Ovary (tissue), 9 donors: ENCODE data around the gene SLAMF7. TPM values are rescaled to one million over a fixed set of nuclear protein-coding genes. Genes with fewer than 3 reads are reported as not detected.

Experiments used
- DNase-seq, 5 donors: peaks; one replicate each; pipeline ENCODE4 v3.0.0-alpha.2; 2019 to 2020
- H3K27ac ChIP-seq, 2 donors: fragments of 200-600 bp; one replicate each; pipeline versions ENCODE4 v1.5.1 to v1.8.0; 2019 to 2022
- H3K27me3 ChIP-seq: fragments of 200-600 bp; one replicate; pipeline ENCODE4 v1.8.0; 2022
- H3K36me3 ChIP-seq: fragments of 200-600 bp; sonication (generic); one replicate; pipeline ENCODE4 v1.5.1; 2019
- H3K4me1 ChIP-seq: one replicate; pipeline ENCODE4 v1.8.1; 2013; ENCODE audit warnings: mild to moderate bottlenecking, moderate library complexity; ENCODE audit not compliant: insufficient read depth
- H3K4me3 ChIP-seq: fragments of 200-600 bp; sonication (generic); one replicate; pipeline ENCODE4 v1.5.1; 2017
- H3K9me3 ChIP-seq, 2 donors: fragments of 200-600 bp in 1 of 2; sonication (generic) in 1 of 2; one replicate each; pipeline versions ENCODE4 v1.5.1 to v1.8.1; 2013 to 2019; ENCODE audit warnings: mild to moderate bottlenecking in 1 of 2, moderate library complexity in 1 of 2
- CTCF ChIP-seq, 3 donors: fragments of 450-650 bp in 2 of 3; fragments of 200-600 bp in 1 of 3; IDR thresholded peaks; one replicate each; pipeline versions ENCODE4 v1.5.1 to v1.8.0; 2016 to 2022; ENCODE audit warnings: antibody characterized with exemption in 3 of 3, mild to moderate bottlenecking in 1 of 3
- EP300 ChIP-seq: sonication (generic); formaldehyde crosslinking; IDR thresholded peaks from one replicate; pipeline ENCODE4 v1.6.1; 2017; ENCODE audit warnings: antibody characterized with exemption
- POLR2A ChIP-seq: fragments of 450-650 bp; IDR thresholded peaks from one replicate; pipeline ENCODE4 v1.6.1; 2017; ENCODE audit warnings: antibody characterized with exemption, mild to moderate bottlenecking, moderate library complexity
- WGBS, 3 donors: extraction: QIAGEN DNeasy Blood & Tissue Kit in 1 of 3; methylation state at CpG; one replicate each; pipeline versions ENCODE4 v1.1.5 to v1.1.7; 2013 to 2017; 5-methylcytosine and 5-hydroxymethylcytosine counted together
- intact Hi-C, 4 donors: fragments of 100-400 bp; cut with DNase I; formaldehyde crosslinking; loops; one replicate each; pipeline versions ENCODE4 v1.11.0 to v1.15.1; 2022 to 2023
- polyA plus RNA-seq, 2 donors: library from polyadenylated mRNA; stranded (reverse); fragments of 200-250 nt in 1 of 2; fragments of 350-450 nt in 1 of 2; fragmentation: Illumina TruSeq in 1 of 2; extraction: RNeasy Lipid Tissue Mini Kit (QIAGEN cat#74804) in 1 of 2; gene quantifications; one replicate each; pipeline ENCODE4 v1.2.3, GENCODE V29; 2013 to 2014
- total RNA-seq, 7 donors: library from RNA; depleted of rRNA in 2 of 7; stranded (reverse); fragments of >200 nt in 2 of 7; fragmentation: NEBNext Ultra II Directional in 3 of 7; extraction: Animal tissue kit (Norgen Biotek cat#: 25700) in 3 of 7; gene quantifications; one replicate each; pipeline versions ENCODE4 v1.1.0 to v1.2.4, GENCODE V29; 2016 to 2023
- donor health status: DM: no; HTN: no; CAD: no; lungs with moderate emphysema.
- donor health status: DM: no; HTN: no; CAD: no.
- donor health status: Bipolar disorder and iron deficiency.
- donor health status: DM: yes; HTN: yes; CAD: no.
- donor health status: DM: no; HTN: no; CAD: no.
- donor health status: DM: yes; HTN: yes; CAD: no.

Gene SLAMF7
- total and polyA plus RNA-seq, 9 donors, result 0.32 to 7.3 (median 0.84) TPM; not detected in 1

- TF ChIP-seq POLR2A, result no peak
- no peak for TF ChIP-seq EP300
- TF ChIP-seq CTCF (IDR thresholded peaks at IDR 0.05), result no peak
- no peak for DNase-seq
- Histone ChIP-seq H3K4me1 (peaks cover 6% of the 10 kb centered on the region), H3K36me3 (no peaks in the 10 kb centered on the region), H3K4me3 (no peak overlapping the region), H3K27ac (peak overlapping the region in 1 of 2 donors; percentile 64), H3K27me3 (no peaks in the 10 kb centered on the region), H3K9me3 (no peaks in the 10 kb centered on the region)
- intact Hi-C loops, result no loop called here
- 62 to 70% (median 62%) methylated on average over 3 of the region's 3 CpGs for WGBS, 3 donors
Measured at GRCh38 chr1:160752406-160752805, 13.4 kb downstream of the SLAMF7 start.

- H3K4me1 ChIP-seq, result peaks cover 6% of the 10 kb centered on the region
- peak overlapping the region in 1 of 2 donors; percentile 64 for H3K27ac ChIP-seq
- H3K9me3 ChIP-seq, result no peaks in the 10 kb centered on the region
- 2 to 5% (median 4%) methylated on average over 5 of the region's 5 CpGs for WGBS, 3 donors
- H3K27me3 ChIP-seq, result no peaks in the 10 kb centered on the region
- TF ChIP-seq CTCF (IDR thresholded peaks at IDR 0.05), result no peak
- no peak for TF ChIP-seq POLR2A
- no peak for TF ChIP-seq EP300
- no peak overlapping the region for H3K4me3 ChIP-seq
- no peaks in the 10 kb centered on the region for H3K36me3 ChIP-seq
- intact Hi-C loops, result no loop called here
- DNase-seq, result peak in 1 of 5 donors; percentile 19
Measured at GRCh38 chr1:160752924-160753323, 13.9 kb downstream of the SLAMF7 start.

- Histone ChIP-seq H3K27me3 (no peaks in the 10 kb centered on the region), H3K4me3 (no peak overlapping the region), H3K27ac (no peak overlapping the region), H3K4me1 (peaks cover 5% of the 10 kb centered on the region), H3K36me3 (no peaks in the 10 kb centered on the region), H3K9me3 (no peaks in the 10 kb centered on the region)
- DNase-seq, result no peak
- no peak for TF ChIP-seq CTCF (IDR thresholded peaks at IDR 0.05)
- no peak for TF ChIP-seq POLR2A
- TF ChIP-seq EP300, result no peak
- intact Hi-C loops, result no loop called here
Measured at GRCh38 chr1:160753594-160753993, 14.5 kb downstream of the SLAMF7 start.

GRCh38 chr1:160755461-160755860 is 16.4 kb downstream of the SLAMF7 start:
- Histone ChIP-seq H3K27me3 (no peaks in the 10 kb centered on the region), H3K4me3 (no peak overlapping the region), H3K36me3 (no peaks in the 10 kb centered on the region), H3K27ac (no peak overlapping the region), H3K4me1 (peaks cover 5% of the 10 kb centered on the region), H3K9me3 (no peaks in the 10 kb centered on the region)
- no peak for DNase-seq
- no peak for TF ChIP-seq EP300
- no peak for TF ChIP-seq POLR2A
- TF ChIP-seq CTCF (IDR thresholded peaks at IDR 0.05), result no peak
- intact Hi-C loops, result no loop called here
- WGBS, 3 donors, result 81 to 91% (median 90%) methylated on average over 2 of the region's 2 CpGs
